GM12872 (cell line): Measurements from ENCODE around the gene BRAP.

Experiments
- TF ChIP-seq, protein P1 (sequence below): IDR thresholded peaks from 3 replicates; pipeline ENCODE4 v1.5.1; 2011; ENCODE audit warnings: low read depth, mild to moderate bottlenecking, low read length, moderate library complexity; ENCODE audit not compliant: insufficient read depth

The BRAP gene, protein sequence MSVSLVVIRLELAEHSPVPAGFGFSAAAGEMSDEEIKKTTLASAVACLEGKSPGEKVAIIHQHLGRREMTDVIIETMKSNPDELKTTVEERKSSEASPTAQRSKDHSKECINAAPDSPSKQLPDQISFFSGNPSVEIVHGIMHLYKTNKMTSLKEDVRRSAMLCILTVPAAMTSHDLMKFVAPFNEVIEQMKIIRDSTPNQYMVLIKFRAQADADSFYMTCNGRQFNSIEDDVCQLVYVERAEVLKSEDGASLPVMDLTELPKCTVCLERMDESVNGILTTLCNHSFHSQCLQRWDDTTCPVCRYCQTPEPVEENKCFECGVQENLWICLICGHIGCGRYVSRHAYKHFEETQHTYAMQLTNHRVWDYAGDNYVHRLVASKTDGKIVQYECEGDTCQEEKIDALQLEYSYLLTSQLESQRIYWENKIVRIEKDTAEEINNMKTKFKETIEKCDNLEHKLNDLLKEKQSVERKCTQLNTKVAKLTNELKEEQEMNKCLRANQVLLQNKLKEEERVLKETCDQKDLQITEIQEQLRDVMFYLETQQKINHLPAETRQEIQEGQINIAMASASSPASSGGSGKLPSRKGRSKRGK

DNA sequence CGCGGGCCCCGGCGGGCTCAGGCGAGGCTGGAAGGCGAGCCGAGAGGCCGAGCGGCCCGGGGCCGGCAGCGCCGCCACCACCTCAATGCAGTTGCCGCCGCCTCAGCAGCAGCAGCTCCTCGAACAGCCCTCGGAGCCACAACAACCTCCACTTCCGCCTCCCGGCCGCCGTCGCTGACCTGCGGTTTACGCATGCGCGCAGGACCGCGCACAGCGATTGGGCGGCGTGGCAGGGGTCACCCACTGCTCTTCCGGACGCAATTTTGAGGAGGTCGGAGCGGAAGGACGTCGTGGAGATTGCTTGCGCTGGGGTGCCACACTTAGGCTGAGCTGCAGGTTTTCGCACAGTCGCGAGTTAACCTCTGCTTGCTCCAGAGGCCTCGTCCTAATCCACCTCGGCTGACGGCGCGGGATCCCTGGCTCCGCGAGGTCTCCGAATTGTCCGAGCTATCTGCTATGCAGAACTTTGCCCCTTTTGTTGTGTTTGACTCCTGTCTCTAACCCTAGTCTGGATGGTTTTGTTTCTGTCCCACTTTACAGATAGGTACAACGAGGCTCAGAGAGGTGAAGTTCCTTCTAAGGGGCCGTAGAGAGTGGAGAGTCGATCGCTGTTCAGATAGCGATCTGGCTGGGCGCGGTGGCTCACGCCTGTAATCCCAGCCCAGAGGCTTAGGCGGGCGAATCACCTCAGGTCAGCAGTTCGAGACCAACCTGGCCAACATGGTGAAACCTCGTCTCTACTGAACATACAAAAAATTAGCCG, at the start of gene BRAP, which contains the start of gene ACAD10:
BRAP (minus strand) TSS at position 146 of the 763 bp plus-strand sequence. CDS start 164 bp downstream, outside the sequence.
ACAD10 (plus strand) TSS at position 243 of the 763 bp plus-strand sequence. CDS start 6,657 bp downstream, outside the sequence.
- TF ChIP-seq, protein P1, sequence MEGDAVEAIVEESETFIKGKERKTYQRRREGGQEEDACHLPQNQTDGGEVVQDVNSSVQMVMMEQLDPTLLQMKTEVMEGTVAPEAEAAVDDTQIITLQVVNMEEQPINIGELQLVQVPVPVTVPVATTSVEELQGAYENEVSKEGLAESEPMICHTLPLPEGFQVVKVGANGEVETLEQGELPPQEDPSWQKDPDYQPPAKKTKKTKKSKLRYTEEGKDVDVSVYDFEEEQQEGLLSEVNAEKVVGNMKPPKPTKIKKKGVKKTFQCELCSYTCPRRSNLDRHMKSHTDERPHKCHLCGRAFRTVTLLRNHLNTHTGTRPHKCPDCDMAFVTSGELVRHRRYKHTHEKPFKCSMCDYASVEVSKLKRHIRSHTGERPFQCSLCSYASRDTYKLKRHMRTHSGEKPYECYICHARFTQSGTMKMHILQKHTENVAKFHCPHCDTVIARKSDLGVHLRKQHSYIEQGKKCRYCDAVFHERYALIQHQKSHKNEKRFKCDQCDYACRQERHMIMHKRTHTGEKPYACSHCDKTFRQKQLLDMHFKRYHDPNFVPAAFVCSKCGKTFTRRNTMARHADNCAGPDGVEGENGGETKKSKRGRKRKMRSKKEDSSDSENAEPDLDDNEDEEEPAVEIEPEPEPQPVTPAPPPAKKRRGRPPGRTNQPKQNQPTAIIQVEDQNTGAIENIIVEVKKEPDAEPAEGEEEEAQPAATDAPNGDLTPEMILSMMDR: no peak

DNA sequence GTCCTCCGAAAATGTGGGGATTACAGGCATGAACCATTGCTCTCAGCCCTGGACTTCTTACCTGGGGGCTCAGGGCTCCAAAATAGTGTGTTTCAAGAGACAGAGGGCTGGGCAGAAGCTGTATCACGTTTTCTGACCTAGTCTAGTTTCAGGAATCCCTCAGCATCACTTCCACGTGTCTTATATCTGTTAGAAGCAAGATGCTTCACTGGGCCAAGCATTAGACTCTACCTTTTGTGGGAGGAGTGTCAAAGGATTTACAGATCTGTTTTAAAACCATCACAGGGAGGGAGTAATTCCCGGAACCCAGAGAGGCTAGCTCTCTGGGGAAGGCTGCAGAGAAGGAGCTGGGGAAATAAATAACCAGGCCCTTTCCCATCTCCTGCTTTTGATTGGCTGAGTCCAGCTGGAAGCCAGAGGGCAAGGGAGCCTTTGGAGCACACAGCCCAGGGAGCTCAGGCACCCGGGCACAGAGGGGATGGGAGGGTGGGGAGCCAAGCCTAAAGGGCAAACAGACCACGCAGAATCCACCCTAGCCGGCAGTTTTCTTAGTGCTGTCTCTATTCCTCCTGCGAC, 47.7 kb upstream of the BRAP start:
- TF ChIP-seq, protein P1: no peak

DNA sequence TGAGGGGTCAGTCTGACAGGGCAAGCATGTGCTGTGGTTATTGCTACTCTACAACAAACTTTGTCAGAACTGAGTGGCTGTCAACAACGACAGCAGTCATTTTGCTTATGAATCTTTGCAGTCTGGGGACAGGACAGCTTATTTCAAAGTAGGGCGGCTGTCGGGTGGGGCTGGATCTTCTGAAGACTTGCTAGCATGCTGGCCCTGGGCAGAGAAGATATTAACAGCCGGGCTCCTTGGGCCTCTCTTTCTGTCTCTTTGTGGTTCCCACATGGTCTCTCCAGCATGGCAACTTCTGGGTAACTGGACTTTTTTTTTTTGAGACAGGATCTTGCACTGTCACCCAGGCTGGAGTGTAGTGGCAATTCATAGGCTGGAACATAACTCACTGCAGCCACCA, 47.0 kb upstream of the BRAP start:
- TF ChIP-seq, protein P1: no peak

DNA sequence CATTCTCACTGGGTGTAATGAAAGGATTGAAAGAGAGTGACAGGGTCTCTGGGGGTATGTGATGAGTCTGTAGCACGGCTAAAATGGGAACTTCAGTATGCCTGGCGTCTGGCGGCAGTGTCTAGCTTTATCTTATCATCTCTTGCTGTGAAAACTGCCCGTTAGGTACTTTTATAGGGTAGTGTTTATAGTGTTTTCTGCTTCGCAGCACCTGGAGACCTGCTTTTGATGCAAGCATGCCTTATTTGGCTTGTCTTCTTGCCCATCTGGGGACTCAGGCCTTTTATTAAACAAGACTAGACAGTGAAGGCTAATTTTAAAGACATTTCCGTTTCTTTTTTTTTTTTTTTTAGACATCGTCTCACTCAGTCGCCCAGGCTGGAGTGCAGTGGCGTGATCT, 44.7 kb upstream of the BRAP start:
- TF ChIP-seq, protein P1: no peak

DNA sequence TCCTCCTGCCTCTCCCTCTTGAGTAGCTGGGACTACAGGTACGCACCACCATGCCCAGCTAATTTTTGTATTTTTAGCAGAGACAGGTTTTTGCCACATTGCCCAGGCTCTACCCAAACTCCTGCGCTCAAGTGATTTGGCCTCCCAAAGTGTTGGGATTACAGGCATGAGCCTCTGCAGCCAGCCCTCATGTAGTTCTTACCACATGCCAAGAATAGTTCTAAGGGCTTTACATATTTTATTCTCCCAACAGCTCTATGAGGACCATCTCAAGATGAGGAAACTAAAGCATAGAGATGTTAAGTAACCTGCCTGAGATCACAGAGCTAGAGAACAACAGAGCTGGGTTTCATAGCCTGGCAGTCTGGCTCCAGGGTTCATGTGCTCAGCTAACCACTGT, 43.0 kb upstream of the BRAP start:
- TF ChIP-seq, protein P1: no peak

DNA sequence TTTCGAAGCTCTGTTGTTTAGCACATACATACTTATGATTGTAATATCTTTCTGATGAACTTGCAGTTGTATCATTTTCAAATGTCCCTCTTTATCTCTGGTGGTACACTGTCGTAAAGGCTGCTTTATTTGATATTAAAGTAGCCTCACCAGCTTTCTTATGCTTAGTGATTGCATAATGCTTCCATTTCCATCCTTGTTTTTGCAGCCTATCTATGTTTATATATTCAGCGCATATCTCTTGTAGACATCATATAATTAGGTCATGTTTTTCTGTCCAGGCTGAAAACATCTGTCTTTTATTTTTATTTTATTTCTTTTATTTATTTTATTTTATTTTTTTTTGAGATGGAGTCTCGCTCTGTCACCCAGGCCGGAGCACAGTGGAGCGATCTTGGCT, 34.7 kb upstream of the BRAP start:
- TF ChIP-seq, protein P1: no peak

DNA sequence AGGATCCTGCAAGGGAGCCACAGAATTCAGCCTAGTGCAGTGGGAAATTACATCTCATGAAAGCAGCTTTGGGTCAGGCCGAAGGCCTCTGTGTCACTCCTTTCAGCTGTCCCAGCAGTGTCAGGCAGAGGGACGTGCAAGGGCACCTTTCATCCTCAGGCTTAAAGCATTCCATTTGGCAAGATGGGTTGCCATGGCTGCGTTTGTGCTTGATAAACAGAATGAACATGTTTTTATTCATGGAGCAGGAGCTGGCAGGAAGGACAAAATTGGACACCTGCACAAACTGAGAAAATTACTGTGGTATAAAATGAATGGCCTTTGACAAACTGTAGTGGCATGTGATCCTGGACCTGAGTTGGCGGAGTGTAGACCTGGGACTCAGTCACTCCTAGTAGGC, 29.5 kb upstream of the BRAP start:
- TF ChIP-seq, protein P1: no peak
